K562 (cell line): ENCODE results near the gene YOD1. TPM values are rescaled to one million over a fixed set of nuclear protein-coding genes. Genes with fewer than 3 reads are reported as not detected.

Experiments used
- CBX8 ChIP-seq: fragments of 200-600 bp; sonication (generic); IDR thresholded peaks from 2 replicates; pipeline ENCODE4 v1.6.1; 2012; ENCODE audit warnings: borderline replicate concordance, mixed run types, low read depth, mild to moderate bottlenecking, moderate library complexity, mixed read lengths, low read length, control low read depth, inconsistent platforms; ENCODE audit not compliant: poor library complexity, severe bottlenecking; ENCODE audit errors: extremely low read depth
- CUX1 ChIP-seq: fragments of 200-800 bp; sonication (Bioruptor generic); IDR thresholded peaks from 2 replicates; pipeline ENCODE4 v1.6.1; 2016; ENCODE audit warnings: missing genetic modification characterization, missing compliant biosample characterization
- EGR1 ChIP-seq: fragments of 450-650 bp; conservative IDR thresholded peaks from 2 replicates; pipeline ENCODE4 v1.6.1; 2017; ENCODE audit warnings: mild to moderate bottlenecking
- ESRRB ChIP-seq: fragments of 250-450 bp; sonication (Bioruptor Pico); IDR thresholded peaks from 2 replicates; pipeline ENCODE4 v1.5.0; 2020; ENCODE audit warnings: mild to moderate bottlenecking, moderate library complexity, borderline replicate concordance
- HDAC6 ChIP-seq: IDR thresholded peaks from 2 replicates; pipeline ENCODE4 v1.6.1; 2012; ENCODE audit warnings: low read depth, mild to moderate bottlenecking, control low read depth, inconsistent platforms, low read length, moderate library complexity
- IRF1 ChIP-seq: sonication (generic); formaldehyde crosslinking; IDR thresholded peaks from 2 replicates; pipeline ENCODE4 v1.8.0; 2022; ENCODE audit warnings: missing genetic modification reagents, mild to moderate bottlenecking, borderline replicate concordance
- MED1 ChIP-seq: sonication (generic); formaldehyde crosslinking; IDR thresholded peaks from 2 replicates; pipeline ENCODE4 v1.8.1; 2023; ENCODE audit warnings: missing genetic modification reagents, borderline replicate concordance
- PTBP1 ChIP-seq: fragments of 200-400 bp; formaldehyde crosslinking; IDR thresholded peaks from 2 replicates; pipeline ENCODE4 v1.6.1; 2017; ENCODE audit warnings: low read depth, low read length
- RB1 ChIP-seq: fragments of 450-650 bp; IDR thresholded peaks from 2 replicates; pipeline ENCODE4 v1.6.1; 2017; ENCODE audit warnings: low read depth, mild to moderate bottlenecking
- SLC30A9 ChIP-seq: fragments of 250-450 bp; sonication (Bioruptor Pico); IDR thresholded peaks from 2 replicates; pipeline ENCODE4 v1.8.0; 2022; ENCODE audit warnings: mild to moderate bottlenecking, moderate library complexity
- USF2 ChIP-seq: sonication (generic); formaldehyde crosslinking; IDR thresholded peaks from 2 replicates; pipeline ENCODE4 v1.5.0; 2020; ENCODE audit warnings: missing genetic modification reagents
- ZNF224 ChIP-seq: sonication (generic); formaldehyde crosslinking; IDR thresholded peaks from 2 replicates; pipeline ENCODE4 v1.8.0; 2022; ENCODE audit warnings: mild to moderate bottlenecking, missing genetic modification reagents
- ZNF639 ChIP-seq, 2 experiments: fragments of 200-800 bp in 1 of 2; sonication (Bioruptor generic) in 1 of 2; sonication (generic) in 1 of 2; formaldehyde crosslinking in 1 of 2; IDR thresholded peaks in 1 of 2; conservative IDR thresholded peaks in 1 of 2; 2 replicates each; pipeline versions ENCODE4 v1.5.0 to v1.6.1; 2016 to 2020; ENCODE audit warnings: missing compliant biosample characterization in 1 of 2, missing genetic modification characterization in 1 of 2, missing genetic modification reagents in 1 of 2
- polyA plus RNA-seq, 8 experiments: library from polyadenylated mRNA; depleted of rRNA in 4 of 8; stranded (reverse) in 5 of 8; unstranded in 3 of 8; fragments of >200 nt; fragmentation: Nextera tagmentation in 2 of 8; fragmentation: Illumina TruSeq in 1 of 8; extraction: Ambion mirVana in 2 of 8; extraction: Trizol in 1 of 8; gene quantifications; 2 replicates each; pipeline versions ENCODE4 v1.2.1 to v1.2.3, GENCODE V29; 2011 to 2014; ENCODE audit warnings: inconsistent platforms in 1 of 8, missing spikeins in 1 of 8
- total RNA-seq, 7 experiments: library from RNA; depleted of rRNA in 6 of 7; stranded (reverse); fragments of >200 nt in 6 of 7; fragmentation: Illumina TruSeq in 2 of 7; extraction: Trizol in 2 of 7; gene quantifications; 2 replicates each; pipeline versions ENCODE4 v1.2.1 to v1.2.3, GENCODE V29; 2011 to 2021; ENCODE audit warnings: low replicate concordance in 1 of 7

YOD1 gene
- total and polyA plus RNA-seq, 9 of the 15 experiments (the other 6 are each of a cell fraction or from before 2014, with no cell fraction given) = 18.2 to 78.1 (median 46.9) TPM

GRCh38 chr1:207025146-207025880 is 25.7 kb downstream of the YOD1 start (continued):
- TF ChIP-seq CUX1 (0 out of 2 replicates have a peak, but pooled peaks have one; percentile 4), IRF1 (CRISPR knock-in tag) (no peak), CBX8 (no peak), MED1 (CRISPR knock-in tag) (no peak), ZNF224 (CRISPR knock-in tag) (no peak), RB1 (0 out of 2 replicates have a peak, but pooled peaks have one; percentile 15), HDAC6 (no peak), ZNF639 (CRISPR knock-in tag; conservative IDR thresholded peaks at IDR 0.05 in 1 of 2, IDR thresholded peaks at IDR 0.05 in 1 of 2) (peak in 1 of 2 experiments; percentile 74; a peak in 2 of 4 replicates), EGR1 (no peak), SLC30A9 (CRISPR knock-in tag) (no peak), PTBP1 (no peak), ESRRB (CRISPR knock-in tag) (no peak), USF2 (CRISPR knock-in tag) (no peak)
